IPS DF 6.9 (cell line): ENCODE results near the gene DCAF15.

Experiments
- DNase-seq: peaks from one replicate; pipeline ENCODE4 v3.0.0-alpha.2; 2013; ENCODE audit warnings: low read depth, low spot score
- H3K27ac ChIP-seq: one replicate; pipeline ENCODE4 v1.5.1; 2013; ENCODE audit warnings: low read length, control low read depth
- H3K27me3 ChIP-seq: 2 replicates; pipeline ENCODE4 v1.6.1; 2013; ENCODE audit warnings: mild to moderate bottlenecking, low read length; ENCODE audit not compliant: control insufficient read depth, insufficient read depth
- H3K36me3 ChIP-seq: 2 replicates; pipeline ENCODE4 v1.6.1; 2013; ENCODE audit warnings: low read length; ENCODE audit not compliant: control insufficient read depth, insufficient read depth
- H3K4me1 ChIP-seq: 2 replicates; pipeline ENCODE4 v1.6.1; 2013; ENCODE audit warnings: low read length; ENCODE audit not compliant: control insufficient read depth, insufficient read depth
- H3K4me3 ChIP-seq: 2 replicates; pipeline ENCODE4 v1.5.1; 2013; ENCODE audit warnings: mild to moderate bottlenecking, low read length
- H3K9me3 ChIP-seq: 2 replicates; pipeline ENCODE4 v1.6.1; 2013; ENCODE audit warnings: low read length, inconsistent platforms; ENCODE audit not compliant: control insufficient read depth, insufficient read depth
- WGBS: extraction: QIAGEN DNeasy Blood & Tissue Kit; methylation state at CpG from one replicate; pipeline ENCODE4 v1.1.7; 2013; ENCODE audit warnings: mixed read lengths, missing lambda C conversion rate; ENCODE audit not compliant: insufficient read length, insufficient coverage; 5-methylcytosine and 5-hydroxymethylcytosine counted together

Gene DCAF15

GRCh38 chr19:13946414-13946813 is 5.9 kb upstream of the DCAF15 start:
- H3K4me1 ChIP-seq, result no peaks in the 10 kb centered on the region
- no CpG with 5 or more reads among the region's 4 CpGs for WGBS
- 0 out of 2 replicates have a peak, but pooled peaks cover 1% of the 10 kb centered on the region for H3K27me3 ChIP-seq
- DNase-seq, result no peak
- H3K9me3 ChIP-seq, result no peaks in the 10 kb centered on the region
- H3K4me3 ChIP-seq, result no peak overlapping the region
- no peak overlapping the region for H3K27ac ChIP-seq
- peaks cover 2% of the 10 kb centered on the region; the same call in 1 of the 2 replicates for H3K36me3 ChIP-seq

- no peak for DNase-seq
- no peak overlapping the region for H3K4me3 ChIP-seq
- no peaks in the 10 kb centered on the region for H3K9me3 ChIP-seq
- peaks cover 11% of the 10 kb centered on the region for H3K36me3 ChIP-seq
- H3K4me1 ChIP-seq, result peaks cover 3% of the 10 kb centered on the region; the same call in 1 of the 2 replicates
- H3K27ac ChIP-seq, result no peak overlapping the region
- no peaks in the 10 kb centered on the region for H3K27me3 ChIP-seq
- WGBS, result no CpG with 5 or more reads among the region's 2 CpGs
Observed at GRCh38 chr19:13951043-13951442, 1.3 kb upstream of the DCAF15 start.

GRCh38 chr19:13951799-13952153 is 533 bp upstream of the DCAF15 start:
- Histone ChIP-seq H3K4me3 (peak overlapping the region; percentile 43; the same call in 1 of the 2 replicates), H3K27ac (no peak overlapping the region), H3K4me1 (peaks cover 3% of the 10 kb centered on the region; the same call in 1 of the 2 replicates), H3K9me3 (no peaks in the 10 kb centered on the region), H3K36me3 (peaks cover 17% of the 10 kb centered on the region), H3K27me3 (no peaks in the 10 kb centered on the region)
- no CpG with 5 or more reads among the region's 20 CpGs for WGBS
- DNase-seq, result no peak

- Histone ChIP-seq H3K9me3 (no peaks in the 10 kb centered on the region), H3K4me3 (peak overlapping the region; percentile 93), H3K27me3 (no peaks in the 10 kb centered on the region), H3K27ac (no peak overlapping the region), H3K36me3 (peaks cover 22% of the 10 kb centered on the region), H3K4me1 (peaks cover 3% of the 10 kb centered on the region; the same call in 1 of the 2 replicates)
- no peak for DNase-seq
- WGBS, result no CpG with 5 or more reads among the region's 13 CpGs
Observed at GRCh38 chr19:13952931-13953531, 722 bp downstream of the DCAF15 start.

- H3K36me3 ChIP-seq, result peaks cover 22% of the 10 kb centered on the region
- no CpG with 5 or more reads among the region's 15 CpGs for WGBS
- DNase-seq, result no peak
- no peaks in the 10 kb centered on the region for H3K27me3 ChIP-seq
- no peak overlapping the region for H3K4me3 ChIP-seq
- H3K27ac ChIP-seq, result no peak overlapping the region
- H3K4me1 ChIP-seq, result peaks cover 3% of the 10 kb centered on the region; the same call in 1 of the 2 replicates
- H3K9me3 ChIP-seq, result no peaks in the 10 kb centered on the region
Observed at GRCh38 chr19:13954185-13954584, 1.9 kb downstream of the DCAF15 start.

- Histone ChIP-seq H3K9me3 (no peaks in the 10 kb centered on the region), H3K4me1 (peaks cover 3% of the 10 kb centered on the region; the same call in 1 of the 2 replicates), H3K4me3 (no peak overlapping the region), H3K27me3 (no peaks in the 10 kb centered on the region), H3K27ac (no peak overlapping the region), H3K36me3 (peaks cover 36% of the 10 kb centered on the region)
- DNase-seq, result no peak
- no CpG with 5 or more reads among the region's 42 CpGs for WGBS
Observed at GRCh38 chr19:13955662-13956364, 3.5 kb downstream of the DCAF15 start.

- Histone ChIP-seq H3K4me1 (peaks cover 3% of the 10 kb centered on the region; the same call in 1 of the 2 replicates), H3K27me3 (no peaks in the 10 kb centered on the region), H3K9me3 (no peaks in the 10 kb centered on the region), H3K36me3 (peaks cover 38% of the 10 kb centered on the region), H3K4me3 (no peak overlapping the region), H3K27ac (no peak overlapping the region)
- WGBS, result no CpG with 5 or more reads among the region's 16 CpGs
- DNase-seq, result no peak
Observed at GRCh38 chr19:13956365-13956744, 4.0 kb downstream of the DCAF15 start.

GRCh38 chr19:13957051-13957450 is 4.7 kb downstream of the DCAF15 start:
- Histone ChIP-seq H3K4me3 (no peak overlapping the region), H3K27ac (no peak overlapping the region), H3K4me1 (peaks cover 3% of the 10 kb centered on the region; the same call in 1 of the 2 replicates), H3K27me3 (no peaks in the 10 kb centered on the region), H3K9me3 (no peaks in the 10 kb centered on the region), H3K36me3 (peaks cover 38% of the 10 kb centered on the region)
- WGBS, result no CpG with 5 or more reads among the region's 8 CpGs
- no peak for DNase-seq

- Histone ChIP-seq H3K27me3 (no peaks in the 10 kb centered on the region), H3K9me3 (no peaks in the 10 kb centered on the region), H3K4me1 (peaks cover 3% of the 10 kb centered on the region; the same call in 1 of the 2 replicates), H3K36me3 (peaks cover 38% of the 10 kb centered on the region), H3K4me3 (no peak overlapping the region), H3K27ac (no peak overlapping the region)
- DNase-seq, result no peak
- WGBS, result no CpG with 5 or more reads among the region's 12 CpGs
Observed at GRCh38 chr19:13958043-13958442, 5.7 kb downstream of the DCAF15 start.

- WGBS, result no CpG with 5 or more reads among the region's 41 CpGs
- no peak overlapping the region for H3K4me3 ChIP-seq
- H3K4me1 ChIP-seq, result no peaks in the 10 kb centered on the region
- no peaks in the 10 kb centered on the region for H3K9me3 ChIP-seq
- no peak overlapping the region for H3K27ac ChIP-seq
- no peak for DNase-seq
- peaks cover 38% of the 10 kb centered on the region for H3K36me3 ChIP-seq
- no peaks in the 10 kb centered on the region for H3K27me3 ChIP-seq
Observed at GRCh38 chr19:13959141-13959961, 7.0 kb downstream of the DCAF15 start.
